ENCODE results near the gene NFIA. TPM values are rescaled to one million over a fixed set of nuclear protein-coding genes. Genes with fewer than 3 reads are reported as not detected.

NFIA gene
- total RNA-seq, 3 donors from 2014 or later: 54.9 to 87.5 (median 79.6) TPM

DNA sequence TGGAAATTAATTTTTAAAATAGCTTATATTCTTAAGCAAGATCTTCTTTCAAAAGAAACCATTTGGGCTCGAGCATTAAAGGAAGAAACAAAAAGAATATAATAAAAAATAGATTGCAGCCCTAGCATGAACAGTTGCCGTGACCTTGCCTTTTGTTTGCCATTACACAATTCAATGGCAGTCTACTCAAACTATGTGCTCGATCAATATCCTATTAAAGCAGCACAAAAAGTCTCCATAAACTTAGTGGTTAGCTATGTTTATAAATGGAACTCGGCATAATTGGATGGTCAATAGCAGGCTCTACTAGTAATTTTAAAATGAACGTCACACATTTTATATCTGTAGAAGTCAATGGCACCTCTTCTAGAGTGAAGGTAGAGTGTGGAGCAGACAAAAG is 256.5 kb downstream of the NFIA start:
- no peaks in the 10 kb centered on the region for H3K27me3 ChIP-seq
- H3K36me3 ChIP-seq: no peaks in the 10 kb centered on the region
- no peaks in the 10 kb centered on the region for H3K4me1 ChIP-seq
- no peaks in the 10 kb centered on the region for H3K9me3 ChIP-seq
- H3K4me3 ChIP-seq: peak overlapping the region in 2 of 3 donors; percentile 20 to 35
- intact Hi-C loops (cut with DNase I; ENCODE audit: low total_unique reads): loop anchor here (5.0 kb wide), 1 partner anchor 287 kb away; no protein-coding TSS in a partner anchor
- H3K27ac ChIP-seq: peak overlapping the region; percentile 21 to 79
- DNase-seq (ENCODE audit: low spot score in 2 of 2): no peak
- no peak for TF ChIP-seq POLR2AphosphoS5 (IDR thresholded peaks at IDR 0.05)
- no peak for TF ChIP-seq POLR2A (IDR thresholded peaks at IDR 0.05)
- TF ChIP-seq, protein P1, sequence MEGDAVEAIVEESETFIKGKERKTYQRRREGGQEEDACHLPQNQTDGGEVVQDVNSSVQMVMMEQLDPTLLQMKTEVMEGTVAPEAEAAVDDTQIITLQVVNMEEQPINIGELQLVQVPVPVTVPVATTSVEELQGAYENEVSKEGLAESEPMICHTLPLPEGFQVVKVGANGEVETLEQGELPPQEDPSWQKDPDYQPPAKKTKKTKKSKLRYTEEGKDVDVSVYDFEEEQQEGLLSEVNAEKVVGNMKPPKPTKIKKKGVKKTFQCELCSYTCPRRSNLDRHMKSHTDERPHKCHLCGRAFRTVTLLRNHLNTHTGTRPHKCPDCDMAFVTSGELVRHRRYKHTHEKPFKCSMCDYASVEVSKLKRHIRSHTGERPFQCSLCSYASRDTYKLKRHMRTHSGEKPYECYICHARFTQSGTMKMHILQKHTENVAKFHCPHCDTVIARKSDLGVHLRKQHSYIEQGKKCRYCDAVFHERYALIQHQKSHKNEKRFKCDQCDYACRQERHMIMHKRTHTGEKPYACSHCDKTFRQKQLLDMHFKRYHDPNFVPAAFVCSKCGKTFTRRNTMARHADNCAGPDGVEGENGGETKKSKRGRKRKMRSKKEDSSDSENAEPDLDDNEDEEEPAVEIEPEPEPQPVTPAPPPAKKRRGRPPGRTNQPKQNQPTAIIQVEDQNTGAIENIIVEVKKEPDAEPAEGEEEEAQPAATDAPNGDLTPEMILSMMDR (IDR thresholded peaks at IDR 0.05): no peak

DNA sequence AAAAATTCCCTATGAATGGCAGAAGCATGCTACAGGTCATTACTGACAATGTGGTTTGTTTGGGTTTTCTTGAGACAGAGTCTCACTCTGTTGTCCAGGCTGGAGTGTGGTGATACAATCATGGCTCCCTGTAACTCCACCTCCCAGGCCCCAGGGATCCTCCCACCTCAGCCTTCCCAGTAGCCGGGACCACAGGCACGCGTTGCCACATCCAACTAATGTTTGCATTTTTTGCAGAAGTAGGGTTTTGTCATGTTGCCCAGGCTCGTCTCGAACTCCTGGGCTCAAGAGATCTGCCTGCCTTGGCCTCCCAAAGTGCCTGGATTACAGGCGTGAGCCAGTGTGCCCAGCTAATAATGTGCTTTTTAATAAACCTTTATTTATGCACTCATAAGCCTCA is 259.1 kb downstream of the NFIA start:
- intact Hi-C loops (cut with DNase I; ENCODE audit: low total_unique reads): loop anchor here (10.0 kb wide), 1 partner anchor 647 kb away; no protein-coding TSS in a partner anchor
- H3K36me3 ChIP-seq: no peaks in the 10 kb centered on the region
- H3K27me3 ChIP-seq: no peaks in the 10 kb centered on the region
- H3K27ac ChIP-seq: no peak overlapping the region
- DNase-seq (ENCODE audit: low spot score in 2 of 2): no peak
- H3K9me3 ChIP-seq: no peaks in the 10 kb centered on the region
- TF ChIP-seq POLR2A (IDR thresholded peaks at IDR 0.05) (no peak), POLR2AphosphoS5 (IDR thresholded peaks at IDR 0.05) (no peak)
- TF ChIP-seq, protein P1 (IDR thresholded peaks at IDR 0.05): no peak
- H3K4me1 ChIP-seq: no peaks in the 10 kb centered on the region
- no peak overlapping the region for H3K4me3 ChIP-seq

DNA sequence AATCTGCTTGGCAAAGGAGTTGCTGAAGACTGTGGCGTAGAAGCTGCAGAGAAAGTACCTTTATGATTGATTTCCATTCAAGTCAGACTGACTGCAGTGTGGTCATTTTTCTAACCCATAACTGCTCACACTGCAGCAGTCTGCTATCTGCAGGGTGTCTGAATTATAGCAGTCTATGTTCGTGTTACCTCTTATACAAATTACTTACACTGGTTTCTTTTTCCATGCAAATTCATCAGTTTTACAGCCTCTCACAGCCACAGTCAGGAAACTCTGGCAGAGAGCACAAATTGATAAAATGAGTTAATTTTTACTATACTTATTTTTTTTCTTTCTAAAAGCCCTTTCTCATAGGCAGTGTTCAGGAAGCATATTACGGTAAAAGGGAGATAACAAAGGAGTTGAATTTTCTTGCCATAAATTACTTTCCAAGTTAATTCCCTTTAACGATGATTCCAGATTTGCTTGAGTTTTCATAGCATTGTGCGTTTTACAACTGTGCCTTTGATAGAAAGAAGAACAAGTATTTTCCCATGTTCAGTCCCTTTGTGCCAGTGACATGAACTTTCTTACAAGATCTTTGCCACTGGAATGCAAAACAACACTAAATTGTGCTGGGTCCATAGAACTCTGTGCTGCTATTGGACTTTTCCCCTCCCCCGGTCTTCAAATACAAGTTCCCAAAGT is 261.5 kb downstream of the NFIA start:
- Histone ChIP-seq H3K9me3 (no peaks in the 10 kb centered on the region), H3K4me1 (no peaks in the 10 kb centered on the region), H3K4me3 (no peak overlapping the region), H3K36me3 (no peaks in the 10 kb centered on the region), H3K27ac (no peak overlapping the region), H3K27me3 (no peaks in the 10 kb centered on the region)
- TF ChIP-seq POLR2A (IDR thresholded peaks at IDR 0.05) (no peak), POLR2AphosphoS5 (IDR thresholded peaks at IDR 0.05) (no peak)
- TF ChIP-seq, protein P1 (IDR thresholded peaks at IDR 0.05): no peak
- no peak for DNase-seq (ENCODE audit: low spot score in 2 of 2)
- intact Hi-C loops (cut with DNase I; ENCODE audit: low total_unique reads): loop anchor here (10.0 kb wide), 1 partner anchor 649 kb away; no protein-coding TSS in a partner anchor

DNA sequence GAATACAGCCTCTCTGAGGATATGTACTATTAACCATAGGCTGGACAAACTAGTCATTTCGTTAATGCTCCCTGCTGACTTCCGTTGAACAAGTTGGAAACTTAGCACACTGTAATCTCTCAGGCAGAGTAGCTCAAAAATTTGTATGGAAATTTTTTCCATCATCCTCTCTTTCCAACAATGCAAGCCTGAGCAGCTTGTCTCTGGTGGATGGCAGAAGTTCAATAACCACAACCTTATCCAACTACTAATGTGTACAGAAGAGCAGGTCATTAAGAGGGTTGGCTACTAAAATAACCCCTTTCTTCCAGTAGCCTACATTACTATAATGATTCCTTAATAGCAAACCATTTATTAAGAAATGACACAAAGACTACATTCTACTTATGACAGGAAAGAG is 262.3 kb downstream of the NFIA start:
- Histone ChIP-seq H3K36me3 (no peaks in the 10 kb centered on the region), H3K9me3 (no peaks in the 10 kb centered on the region), H3K27ac (no peak overlapping the region), H3K4me1 (no peaks in the 10 kb centered on the region), H3K4me3 (no peak overlapping the region), H3K27me3 (no peaks in the 10 kb centered on the region)
- DNase-seq (ENCODE audit: low spot score in 2 of 2): no peak
- TF ChIP-seq, protein P1 (IDR thresholded peaks at IDR 0.05): no peak
- TF ChIP-seq POLR2AphosphoS5 (IDR thresholded peaks at IDR 0.05) (no peak), POLR2A (IDR thresholded peaks at IDR 0.05) (no peak)
- intact Hi-C loops (cut with DNase I; ENCODE audit: low total_unique reads): loop anchor here (10.0 kb wide), 1 partner anchor 650 kb away; no protein-coding TSS in a partner anchor

DNA sequence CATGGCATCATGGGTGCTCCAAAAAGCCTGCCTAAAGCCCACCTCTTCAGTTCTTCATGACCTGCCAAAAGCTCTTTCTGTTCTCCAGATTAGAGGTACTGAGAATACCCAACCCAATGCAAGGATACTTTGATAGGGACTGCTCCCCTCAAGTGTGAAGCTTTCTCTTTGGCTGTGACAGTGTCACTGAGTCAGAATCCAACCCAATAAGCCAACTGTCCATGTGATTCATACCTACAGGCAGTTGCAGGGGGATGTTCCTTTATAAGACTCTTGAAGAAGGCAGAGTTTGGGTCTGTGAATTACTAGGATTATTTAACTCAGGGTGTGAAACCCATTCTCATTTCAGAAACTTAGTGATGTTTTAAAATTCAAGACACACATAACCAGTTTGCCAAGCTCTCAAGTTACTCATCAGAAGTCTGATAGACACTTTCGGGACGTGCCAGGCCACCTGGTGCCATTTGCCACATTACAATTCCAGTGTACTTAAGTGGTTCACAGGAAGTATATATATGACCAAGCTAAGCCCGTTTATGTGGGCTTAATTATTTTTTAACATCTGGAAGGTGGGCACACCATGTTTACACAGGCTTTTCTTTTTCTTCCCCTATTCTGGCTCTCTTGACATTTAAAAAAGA is 265.8 kb downstream of the NFIA start:
- Histone ChIP-seq H3K27me3 (no peaks in the 10 kb centered on the region), H3K4me3 (no peak overlapping the region), H3K36me3 (no peaks in the 10 kb centered on the region), H3K9me3 (no peaks in the 10 kb centered on the region), H3K4me1 (no peaks in the 10 kb centered on the region), H3K27ac (no peak overlapping the region)
- no peak for DNase-seq (ENCODE audit: low spot score in 2 of 2)
- intact Hi-C loops (cut with DNase I; ENCODE audit: low total_unique reads): loop anchor here (10.0 kb wide), 1 partner anchor 653 kb away; no protein-coding TSS in a partner anchor
- no peak for TF ChIP-seq POLR2A (IDR thresholded peaks at IDR 0.05)
- TF ChIP-seq, protein P1 (IDR thresholded peaks at IDR 0.05): no peak
